GM23338 (cell line): Measurements from ENCODE around the gene CHGA.

ENCODE experiments used
- CREB1 ChIP-seq: fragments of 250-450 bp; sonication (Bioruptor Pico); IDR thresholded peaks from 2 replicates; pipeline ENCODE4 v1.5.0; 2020; ENCODE audit warnings: low read depth, mild to moderate bottlenecking, moderate library complexity
- EZH2phosphoT487 ChIP-seq: fragments of 200-600 bp; sonication (generic); IDR thresholded peaks from one replicate; pipeline ENCODE4 v1.8.1; 2018; ENCODE audit warnings: antibody characterized with exemption; ENCODE audit not compliant: unreplicated experiment
- JUNB ChIP-seq: IDR thresholded peaks from one replicate; pipeline ENCODE4 v1.6.1; 2016; ENCODE audit warnings: antibody characterized with exemption; ENCODE audit not compliant: unreplicated experiment
- POLR2AphosphoS5 ChIP-seq: IDR thresholded peaks from 2 replicates; pipeline ENCODE4 v1.6.1; 2016; ENCODE audit warnings: antibody characterized with exemption, low read depth
- TF ChIP-seq, protein P1 (sequence below): IDR thresholded peaks from 2 replicates; pipeline ENCODE4 v1.6.1; 2016; ENCODE audit warnings: antibody characterized with exemption
- TF ChIP-seq, protein P2 (sequence below), 2 experiments: fragments of 200-600 bp in 1 of 2; sonication (generic) in 1 of 2; conservative IDR thresholded peaks; 2 replicates each; pipeline versions ENCODE4 v1.5.1 to v1.6.1; 2016 to 2017; ENCODE audit warnings: antibody characterized with exemption in 2 of 2, low read depth in 2 of 2, mild to moderate bottlenecking in 2 of 2, moderate library complexity in 1 of 2

DNA sequence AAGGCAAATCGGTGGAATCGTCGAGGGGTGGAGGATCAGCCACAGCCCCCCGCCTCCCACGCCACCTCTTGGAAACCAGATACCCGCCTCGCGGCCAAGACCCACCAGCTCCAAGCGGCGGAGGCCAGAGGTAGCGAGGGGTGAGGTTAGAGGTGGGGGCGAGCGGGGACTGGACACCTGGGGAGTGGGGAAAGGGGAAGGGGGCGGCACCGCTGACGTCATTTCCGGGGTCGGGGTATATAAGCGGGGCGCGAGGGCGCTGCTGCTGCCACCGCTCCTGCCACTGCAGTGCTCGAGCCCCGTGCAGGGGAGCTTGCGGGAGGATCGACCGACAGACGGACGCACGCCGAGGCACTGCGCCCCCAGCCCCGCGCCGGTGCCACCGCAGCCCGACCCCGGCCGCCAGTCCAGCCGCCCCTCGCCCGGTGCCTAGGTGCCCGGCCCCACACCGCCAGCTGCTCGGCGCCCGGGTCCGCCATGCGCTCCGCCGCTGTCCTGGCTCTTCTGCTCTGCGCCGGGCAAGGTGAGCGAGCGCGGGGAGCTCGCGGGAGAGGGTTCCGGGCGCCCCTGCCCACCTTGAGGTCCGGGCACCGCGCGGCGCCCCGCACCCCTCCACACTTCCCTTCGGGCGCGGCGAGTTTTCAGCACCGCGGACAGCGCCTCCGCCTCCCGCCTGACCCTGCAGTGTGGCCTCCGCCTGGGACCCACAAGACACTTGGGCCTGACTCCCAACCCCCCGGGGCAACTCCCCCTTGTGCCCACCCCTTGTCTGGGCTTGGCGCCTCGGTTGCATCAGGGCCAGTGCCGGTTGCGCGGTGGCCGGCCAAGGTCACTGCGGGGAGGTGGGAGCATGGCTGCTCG, at the start of gene CHGA:
- TF ChIP-seq, protein P1, sequence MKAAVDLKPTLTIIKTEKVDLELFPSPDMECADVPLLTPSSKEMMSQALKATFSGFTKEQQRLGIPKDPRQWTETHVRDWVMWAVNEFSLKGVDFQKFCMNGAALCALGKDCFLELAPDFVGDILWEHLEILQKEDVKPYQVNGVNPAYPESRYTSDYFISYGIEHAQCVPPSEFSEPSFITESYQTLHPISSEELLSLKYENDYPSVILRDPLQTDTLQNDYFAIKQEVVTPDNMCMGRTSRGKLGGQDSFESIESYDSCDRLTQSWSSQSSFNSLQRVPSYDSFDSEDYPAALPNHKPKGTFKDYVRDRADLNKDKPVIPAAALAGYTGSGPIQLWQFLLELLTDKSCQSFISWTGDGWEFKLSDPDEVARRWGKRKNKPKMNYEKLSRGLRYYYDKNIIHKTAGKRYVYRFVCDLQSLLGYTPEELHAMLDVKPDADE: peak; percentile 38; the same call in 1 of the 2 replicates
- TF ChIP-seq, protein P2, sequence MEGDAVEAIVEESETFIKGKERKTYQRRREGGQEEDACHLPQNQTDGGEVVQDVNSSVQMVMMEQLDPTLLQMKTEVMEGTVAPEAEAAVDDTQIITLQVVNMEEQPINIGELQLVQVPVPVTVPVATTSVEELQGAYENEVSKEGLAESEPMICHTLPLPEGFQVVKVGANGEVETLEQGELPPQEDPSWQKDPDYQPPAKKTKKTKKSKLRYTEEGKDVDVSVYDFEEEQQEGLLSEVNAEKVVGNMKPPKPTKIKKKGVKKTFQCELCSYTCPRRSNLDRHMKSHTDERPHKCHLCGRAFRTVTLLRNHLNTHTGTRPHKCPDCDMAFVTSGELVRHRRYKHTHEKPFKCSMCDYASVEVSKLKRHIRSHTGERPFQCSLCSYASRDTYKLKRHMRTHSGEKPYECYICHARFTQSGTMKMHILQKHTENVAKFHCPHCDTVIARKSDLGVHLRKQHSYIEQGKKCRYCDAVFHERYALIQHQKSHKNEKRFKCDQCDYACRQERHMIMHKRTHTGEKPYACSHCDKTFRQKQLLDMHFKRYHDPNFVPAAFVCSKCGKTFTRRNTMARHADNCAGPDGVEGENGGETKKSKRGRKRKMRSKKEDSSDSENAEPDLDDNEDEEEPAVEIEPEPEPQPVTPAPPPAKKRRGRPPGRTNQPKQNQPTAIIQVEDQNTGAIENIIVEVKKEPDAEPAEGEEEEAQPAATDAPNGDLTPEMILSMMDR (conservative IDR thresholded peaks at IDR 0.05; ENCODE audit: low read depth in 2 of 2): no peak; a peak in 1 of 4 replicates
- TF ChIP-seq EZH2phosphoT487: no peak
- TF ChIP-seq JUNB: no peak
- peak; percentile 49; the same call in 1 of the 2 replicates for TF ChIP-seq POLR2AphosphoS5
- TF ChIP-seq CREB1 (CRISPR knock-in tag): peak; percentile 88
